IMR-90 (cell line): ENCODE measurements around the gene ROCK2. TPM values are rescaled to one million over a fixed set of nuclear protein-coding genes. Genes with fewer than 3 reads are reported as not detected.

Source experiments
- ATAC-seq: fragments of 200-7000 bp; cut with Tn5 transposase; 2 replicates; pipeline ENCODE4 v1.9.1; 2020; ENCODE audit warnings: low read depth, mild to moderate bottlenecking, moderate library complexity
- BruUV-seq: library from RNA; stranded (reverse); fragments of 400-500 nt; replicated peaks from 2 replicates; lab custom pipeline; 2021; lab: Mats Ljungman, UMichigan
- CTCF ChIA-PET: fragments of 300-600 bp; formaldehyde crosslinking; extraction: SDS; loops from one replicate; lab custom pipeline; 2021; ENCODE audit warnings: antibody characterized with exemption; lab: Yijun Ruan, JAX
- POLR2A ChIA-PET: fragments of 300-600 bp; sonication (Branson Sonifier 250); formaldehyde crosslinking; loops from one replicate; lab custom pipeline; 2022; ENCODE audit warnings: antibody characterized with exemption; ENCODE audit not compliant: unreplicated experiment; lab: Charles Lee
- DNase-seq: peaks from one replicate; pipeline ENCODE4 v3.0.0; 2013
- H2AFZ ChIP-seq: replicated peaks from 2 replicates; pipeline ENCODE3; 2013; ENCODE audit warnings: low read length, mild to moderate bottlenecking; ENCODE audit not compliant: poor library complexity
- H2AK5ac ChIP-seq: 2 replicates; pipeline ENCODE4 v1.6.1; 2013; ENCODE audit warnings: low read depth, low read length, inconsistent platforms
- H2AK9ac ChIP-seq: replicated peaks from 2 replicates; pipeline ENCODE3; 2013; ENCODE audit warnings: mild to moderate bottlenecking, low read depth, low read length, moderate library complexity; ENCODE audit not compliant: poor library complexity
- H2BK120ac ChIP-seq: 2 replicates; pipeline ENCODE4 v1.6.1; 2013; ENCODE audit warnings: low read depth, low read length, inconsistent platforms
- H2BK15ac ChIP-seq: 3 replicates; pipeline ENCODE4 v1.6.1; 2013; ENCODE audit warnings: low read depth, low read length, inconsistent platforms
- H2BK20ac ChIP-seq: 2 replicates; pipeline ENCODE4 v1.6.1; 2013; ENCODE audit warnings: low read depth, mild to moderate bottlenecking, inconsistent platforms, low read length, moderate library complexity
- H2BK5ac ChIP-seq: 2 replicates; pipeline ENCODE4 v1.6.1; 2013; ENCODE audit warnings: mild to moderate bottlenecking, low read depth, low read length, inconsistent platforms; ENCODE audit not compliant: poor library complexity, severe bottlenecking
- H3K14ac ChIP-seq: replicated peaks from 2 replicates; pipeline ENCODE4 v1.6.1; 2013; ENCODE audit warnings: low read depth, low read length, inconsistent platforms
- H3K18ac ChIP-seq: 2 replicates; pipeline ENCODE4 v1.6.1; 2013; ENCODE audit warnings: low read depth, low read length, control low read depth
- H3K23ac ChIP-seq: 2 replicates; pipeline ENCODE4 v1.6.1; 2013; ENCODE audit warnings: low read depth, low read length, inconsistent platforms
- H3K27ac ChIP-seq: 2 replicates; pipeline ENCODE4 v1.5.1; 2013; ENCODE audit warnings: mild to moderate bottlenecking, control low read depth, low read length; ENCODE audit not compliant: insufficient read depth
- H3K27me3 ChIP-seq: 2 replicates; pipeline ENCODE4 v1.6.1; 2013; ENCODE audit warnings: low read length; ENCODE audit not compliant: control insufficient read depth, insufficient read depth
- H3K36me3 ChIP-seq: 2 replicates; pipeline ENCODE4 v1.6.1; 2013; ENCODE audit warnings: low read length, mixed read lengths; ENCODE audit not compliant: control insufficient read depth, insufficient read depth
- H3K4ac ChIP-seq: 2 replicates; pipeline ENCODE4 v1.6.1; 2013; ENCODE audit warnings: low read depth, low read length, inconsistent platforms
- H3K4me1 ChIP-seq: 2 replicates; pipeline ENCODE4 v1.6.1; 2013; ENCODE audit warnings: low read length, mixed read lengths; ENCODE audit not compliant: control insufficient read depth, insufficient read depth
- H3K4me2 ChIP-seq: 2 replicates; pipeline ENCODE4 v1.6.1; 2013; ENCODE audit warnings: low read depth, mild to moderate bottlenecking, control low read depth, low read length, moderate library complexity
- H3K4me3 ChIP-seq: 2 replicates; pipeline ENCODE4 v1.5.1; 2013; ENCODE audit warnings: low read depth, mild to moderate bottlenecking, control low read depth, low read length, moderate library complexity; ENCODE audit not compliant: insufficient read depth
- H3K56ac ChIP-seq: 2 replicates; pipeline ENCODE4 v1.6.1; 2013; ENCODE audit warnings: low read length, inconsistent platforms; ENCODE audit not compliant: insufficient read depth; ENCODE audit errors: extremely low read depth
- H3K79me1 ChIP-seq, 2 experiments: 2 replicates each; pipeline ENCODE4 v1.6.1; 2013; ENCODE audit warnings: low read length in 2 of 2, inconsistent platforms in 1 of 2, low read depth in 1 of 2
- H3K9ac ChIP-seq: 2 replicates; pipeline ENCODE4 v1.6.1; 2013; ENCODE audit warnings: low read depth, low read length, control low read depth
- H3K9me1 ChIP-seq: 2 replicates; pipeline ENCODE4 v1.6.1; 2013; ENCODE audit warnings: low read length, inconsistent platforms; ENCODE audit not compliant: insufficient read depth
- H3K9me3 ChIP-seq: 2 replicates; pipeline ENCODE4 v1.6.1; 2013; ENCODE audit warnings: low read length; ENCODE audit not compliant: control insufficient read depth, insufficient read depth
- H4K20me1 ChIP-seq: 2 replicates; pipeline ENCODE4 v1.6.1; 2013; ENCODE audit warnings: low read length, inconsistent platforms; ENCODE audit not compliant: insufficient read depth
- H4K5ac ChIP-seq: 2 replicates; pipeline ENCODE4 v1.6.1; 2013; ENCODE audit warnings: mild to moderate bottlenecking, low read depth, low read length, control low read depth
- H4K8ac ChIP-seq, 2 experiments: 2 replicates each; pipeline ENCODE4 v1.6.1; 2013; ENCODE audit warnings: low read depth in 2 of 2, low read length in 2 of 2, control low read depth in 1 of 2, inconsistent platforms in 1 of 2
- H4K91ac ChIP-seq: 2 replicates; pipeline ENCODE4 v1.6.1; 2013; ENCODE audit warnings: low read depth, low read length, inconsistent platforms; ENCODE audit not compliant: insufficient read depth
- CEBPB ChIP-seq: IDR thresholded peaks from 2 replicates; pipeline ENCODE4 v1.6.1; 2012; ENCODE audit warnings: low read depth, low read length, improper control_type of control experiment
- CTCF ChIP-seq: conservative IDR thresholded peaks from 2 replicates; pipeline ENCODE4 v1.5.1; 2012; ENCODE audit warnings: mild to moderate bottlenecking, low read depth, low read length, improper control_type of control experiment
- ELK1 ChIP-seq: fragments of 150-350 bp; IDR thresholded peaks from 2 replicates; pipeline ENCODE4 v1.6.1; 2016; ENCODE audit warnings: low read depth, mild to moderate bottlenecking, low read length, moderate library complexity, borderline replicate concordance
- FOS ChIP-seq: fragments of 150-350 bp; IDR thresholded peaks from 2 replicates; pipeline ENCODE4 v1.6.1; 2016; ENCODE audit warnings: low read depth, low read length
- MAFK ChIP-seq: IDR thresholded peaks from 2 replicates; pipeline ENCODE4 v1.6.1; 2012; ENCODE audit warnings: low read depth, low read length, improper control_type of control experiment
- MAZ ChIP-seq: IDR thresholded peaks from 2 replicates; pipeline ENCODE4 v1.6.1; 2012; ENCODE audit warnings: low read depth, mild to moderate bottlenecking, low read length, improper control_type of control experiment, moderate library complexity, borderline replicate concordance
- MXI1 ChIP-seq: IDR thresholded peaks from 2 replicates; pipeline ENCODE4 v1.6.1; 2012; ENCODE audit warnings: low read depth, mild to moderate bottlenecking, low read length, moderate library complexity, borderline replicate concordance
- NFE2L2 ChIP-seq: fragments of 150-350 bp; IDR thresholded peaks from 2 replicates; pipeline ENCODE4 v1.6.1; 2016; ENCODE audit warnings: low read depth, mild to moderate bottlenecking, low read length
- POLR2A ChIP-seq: IDR thresholded peaks from 2 replicates; pipeline ENCODE4 v1.6.1; 2012; ENCODE audit warnings: mild to moderate bottlenecking, low read depth, low read length
- RAD21 ChIP-seq: IDR thresholded peaks from 2 replicates; pipeline ENCODE4 v1.6.1; 2012; ENCODE audit warnings: low read length, improper control_type of control experiment
- RFX5 ChIP-seq: IDR thresholded peaks from 2 replicates; pipeline ENCODE4 v1.8.0; 2012; ENCODE audit warnings: low read depth, mild to moderate bottlenecking, low read length, moderate library complexity
- SMC3 ChIP-seq: fragments of 150-350 bp; IDR thresholded peaks from 2 replicates; pipeline ENCODE4 v1.6.1; 2016; ENCODE audit warnings: low read depth, mild to moderate bottlenecking, antibody characterized with exemption, low read length, moderate library complexity
- USF2 ChIP-seq: fragments of 150-350 bp; IDR thresholded peaks from 2 replicates; pipeline ENCODE4 v1.6.1; 2017; ENCODE audit warnings: mild to moderate bottlenecking, antibody characterized with exemption, low read length, low read depth
- WGBS, 2 experiments: methylation state at CpG; one replicate each; pipeline versions ENCODE4 v1.1.5 to v1.1.7; 2013; ENCODE audit warnings: missing lambda C conversion rate in 2 of 2; ENCODE audit not compliant: insufficient read length in 1 of 2; ENCODE audit errors: extremely low coverage in 2 of 2; 5-methylcytosine and 5-hydroxymethylcytosine counted together
- dilution Hi-C: fragments of 300-500 bp; cut with HindIII; formaldehyde crosslinking; loops from one replicate; pipeline ENCODE4 v1.14.3; 2018; ENCODE audit warnings: low sequenced_read_pairs; ENCODE audit not compliant: unreplicated experiment
- in situ Hi-C: fragments of 300-500 bp; cut with MboI; formaldehyde crosslinking; loops from 3 replicates; pipeline ENCODE4 v1.14.3; 2019; ENCODE audit warnings: low sequenced_read_pairs, inconsistent platforms, mixed read lengths
- intact Hi-C: fragments of 100-400 bp; cut with micrococcal nuclease; formaldehyde crosslinking; loops from 2 replicates; pipeline ENCODE4 v1.10.0; 2022
- polyA plus RNA-seq, 3 experiments: library from polyadenylated mRNA; depleted of rRNA; stranded (reverse); fragments of >200 nt; gene quantifications; 2 replicates each; pipeline ENCODE4 v1.2.3, GENCODE V29; 2012; ENCODE audit warnings: low replicate concordance in 1 of 3
- total RNA-seq: library from RNA; depleted of rRNA; stranded (reverse); fragments of >200 nt; gene quantifications from 2 replicates; pipeline ENCODE4 v1.2.3, GENCODE V29; 2012

Gene ROCK2
- total and polyA plus RNA-seq, 2 of the 4 experiments (the other 2 are of a cell fraction) = 9.0 to 28.3 TPM

- Histone ChIP-seq H3K4me1 (peaks cover 10% of the 10 kb centered on the region), H3K23ac (no peak overlapping the region), H3K9me1 (peaks cover 14% of the 10 kb centered on the region), H3K4ac (no peak overlapping the region), H4K20me1 (peaks cover 75% of the 10 kb centered on the region), H2BK5ac (no peak overlapping the region), H2BK20ac (no peak overlapping the region), H2BK120ac (no peak overlapping the region), H3K4me2 (peak overlapping the region; percentile 67; the same call in 1 of the 2 replicates), H2AK9ac (no peak overlapping the region), H3K9me3 (no peaks in the 10 kb centered on the region), H3K27ac (no peak overlapping the region), H4K8ac (no peak overlapping the region), H4K5ac (no peak overlapping the region), H2AK5ac (no peak overlapping the region), H3K18ac (no peak overlapping the region), H3K4me3 (no peak overlapping the region), H2AFZ (no peak overlapping the region), H3K27me3 (no peaks in the 10 kb centered on the region), H3K79me1 (peaks cover 20 to 62% of the 10 kb centered on the region in 2 experiments), H3K14ac (no peak overlapping the region), H3K9ac (no peak overlapping the region), H3K56ac (no peak overlapping the region), H2BK15ac (no peak overlapping the region), H4K91ac (no peak overlapping the region), H3K36me3 (no peaks in the 10 kb centered on the region)
- CTCF ChIA-PET = interaction anchor here (0.7 to 1.5 kb wide), 3 partner anchors 9 to 106 kb away, joined by 3 read pairs; no protein-coding TSS in a partner anchor
- dilution Hi-C loops = no loop called here
- TF ChIP-seq CTCF = no peak
- TF ChIP-seq SMC3 = no peak
- TF ChIP-seq RAD21 = no peak
- no peak for TF ChIP-seq NFE2L2
- TF ChIP-seq MAZ = no peak
- peak; percentile 59; the same call in 1 of the 2 replicates for TF ChIP-seq MAFK
- no peak for TF ChIP-seq POLR2A
- TF ChIP-seq ELK1 = no peak
- TF ChIP-seq USF2 = no peak
- peak; percentile 8; the same call in 1 of the 2 replicates for TF ChIP-seq FOS
- TF ChIP-seq MXI1 = no peak
- TF ChIP-seq CEBPB = no peak; the same call in 1 of the 2 replicates
- TF ChIP-seq RFX5 = no peak
- in situ Hi-C loops = no loop called here
- POLR2A ChIA-PET = interaction anchor here (0.5 to 0.7 kb wide), 2 partner anchors 38 to 68 kb away, joined by 3 read pairs; no protein-coding TSS in a partner anchor
- intact Hi-C loops = loop anchor here (5.0 to 10.0 kb wide), 2 partner anchors 36 to 171 kb away; partner anchors contain the start of gene ROCK2
- no CpG with 5 or more reads among the region's 1 CpG for WGBS, 2 experiments
- peak; percentile 92 for DNase-seq
- ATAC-seq = peak; percentile 95
- BruUV-seq = no TSS peak
Observed at GRCh38 chr2:11305958-11306357, 38.5 kb downstream of the ROCK2 start.
